ENCODE results near the gene SHISA6.
"Not testable (repeated sequence)": the region's sequence is repeated elsewhere in the genome, so short reads cannot be mapped to it uniquely, and the experiment has no call there.

SHISA6 gene

DNA sequence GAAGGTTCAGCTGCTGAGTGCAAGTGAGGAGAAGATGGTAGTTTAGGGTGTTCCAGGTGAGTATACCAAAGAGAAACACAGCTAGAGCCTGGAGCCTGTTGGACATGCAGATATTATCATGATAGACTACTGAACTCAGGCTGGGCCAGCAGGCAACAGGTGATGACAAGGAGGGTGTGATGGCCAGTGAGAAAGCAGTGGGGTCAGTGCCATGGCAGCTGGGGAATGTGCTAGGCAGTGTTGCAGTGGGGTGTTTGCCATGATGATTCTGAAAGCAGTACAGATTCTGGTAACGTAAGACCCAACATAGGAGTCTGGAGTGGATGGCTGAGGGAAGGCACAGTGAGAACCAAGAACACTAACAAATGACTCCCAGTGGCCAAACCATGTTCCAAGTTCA, 57.4 kb downstream of the SHISA6 start:
- Histone ChIP-seq H3K9me3 (ENCODE audit: control insufficient read depth, low read length) (no peaks in the 10 kb centered on the region), H3K4me2 (ENCODE audit: low read length, poor library complexity, severe bottlenecking) (no peak overlapping the region), H3K36me3 (ENCODE audit: control insufficient read depth in 1 of 2, insufficient read depth in 2 of 2, low read depth in 1 of 2, low read length in 2 of 2) (no peaks in the 10 kb centered on the region), H3K23ac (ENCODE audit: low read length in 2 of 2) (no peak overlapping the region), H3K14ac (ENCODE audit: low read length in 2 of 2) (no peak overlapping the region), H3K27me3 (ENCODE audit: control insufficient read depth in 1 of 2, insufficient read depth in 1 of 2, low read length in 2 of 2) (no peaks in the 10 kb centered on the region), H2AFZ (ENCODE audit: low read depth, low read length) (no peak overlapping the region), H2BK15ac (ENCODE audit: low read depth, poor library complexity, severe bottlenecking) (no peak overlapping the region), H3K18ac (ENCODE audit: low read depth in 1 of 2, low read length in 2 of 2) (no peak overlapping the region), H3K9ac (ENCODE audit: low read length) (no peak overlapping the region), H2BK12ac (ENCODE audit: low read length in 2 of 2) (no peak overlapping the region), H3K4me3 (ENCODE audit: insufficient read depth in 1 of 2, low read depth in 1 of 2, low read length in 2 of 2) (no peak overlapping the region), H3K27ac (ENCODE audit: low read length, poor library complexity, severe bottlenecking) (no peak overlapping the region), H4K91ac (ENCODE audit: low read length) (no peak overlapping the region), H3K4ac (ENCODE audit: low read depth in 1 of 2, low read length in 2 of 2) (no peak overlapping the region), H3K4me1 (ENCODE audit: control insufficient read depth, insufficient read depth, low read depth, low read length) (no peaks in the 10 kb centered on the region), H4K8ac (ENCODE audit: low read length) (no peak overlapping the region), H2BK120ac (ENCODE audit: low read depth, low read length) (no peak overlapping the region), H2BK5ac (ENCODE audit: low read depth, low read length, poor library complexity, severe bottlenecking) (no peak overlapping the region), H3K79me1 (replicated peaks; ENCODE audit: low read length, poor library complexity, severe bottlenecking) (no peaks in the 10 kb centered on the region), H2AK5ac (ENCODE audit: low read length, severe bottlenecking) (no peak overlapping the region)
- WGBS, result 100% methylated on average over 1 of the region's 1 CpG
- DNase-seq, result no peak

DNA sequence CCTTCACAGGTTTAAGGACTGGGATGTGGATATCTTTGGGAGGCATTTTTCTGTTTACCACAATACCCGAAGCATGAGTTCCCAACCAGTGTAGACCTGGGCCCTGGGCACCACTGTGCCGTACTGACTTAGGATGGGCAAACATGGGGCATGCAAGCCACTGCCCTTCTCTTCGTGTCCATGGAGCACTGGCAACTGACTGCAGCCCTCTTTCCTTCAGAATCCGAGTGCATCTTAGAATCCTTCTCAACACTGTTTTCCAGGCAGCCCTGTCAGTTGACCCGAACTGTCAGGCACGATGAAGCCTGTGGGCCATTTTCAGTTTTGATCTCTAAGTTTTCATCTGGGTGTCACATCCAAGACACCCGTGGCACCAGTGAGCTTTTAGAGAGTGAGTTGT, 59.2 kb downstream of the SHISA6 start:
- no peaks in the 10 kb centered on the region for H3K4me1 ChIP-seq (ENCODE audit: control insufficient read depth, insufficient read depth, low read depth, low read length)
- H3K79me1 ChIP-seq (replicated peaks; ENCODE audit: low read length, poor library complexity, severe bottlenecking), result no peaks in the 10 kb centered on the region
- no peak overlapping the region for H2BK12ac ChIP-seq (ENCODE audit: low read length in 2 of 2)
- no peak overlapping the region for H4K8ac ChIP-seq (ENCODE audit: low read length)
- no peak overlapping the region for H2BK120ac ChIP-seq (ENCODE audit: low read depth, low read length)
- 78% methylated on average over 6 of the region's 7 CpGs for WGBS
- no peaks in the 10 kb centered on the region for H3K9me3 ChIP-seq (ENCODE audit: control insufficient read depth, low read length)
- no peak overlapping the region for H2BK15ac ChIP-seq (ENCODE audit: low read depth, poor library complexity, severe bottlenecking)
- no peak overlapping the region for H4K91ac ChIP-seq (ENCODE audit: low read length)
- no peak overlapping the region for H3K27ac ChIP-seq (ENCODE audit: low read length, poor library complexity, severe bottlenecking)
- H2AFZ ChIP-seq (ENCODE audit: low read depth, low read length), result no peak overlapping the region
- DNase-seq, result no peak
- no peak overlapping the region for H2BK5ac ChIP-seq (ENCODE audit: low read depth, low read length, poor library complexity, severe bottlenecking)
- H3K9ac ChIP-seq (ENCODE audit: low read length), result no peak overlapping the region
- no peaks in the 10 kb centered on the region for H3K36me3 ChIP-seq (ENCODE audit: control insufficient read depth in 1 of 2, insufficient read depth in 2 of 2, low read depth in 1 of 2, low read length in 2 of 2)
- no peak overlapping the region for H3K4ac ChIP-seq (ENCODE audit: low read depth in 1 of 2, low read length in 2 of 2)
- no peak overlapping the region for H2AK5ac ChIP-seq (ENCODE audit: low read length, severe bottlenecking)
- no peak overlapping the region for H3K18ac ChIP-seq (ENCODE audit: low read depth in 1 of 2, low read length in 2 of 2)
- no peak overlapping the region for H3K23ac ChIP-seq (ENCODE audit: low read length in 2 of 2)
- H3K27me3 ChIP-seq (ENCODE audit: control insufficient read depth in 1 of 2, insufficient read depth in 1 of 2, low read length in 2 of 2), result no peaks in the 10 kb centered on the region
- no peak overlapping the region for H3K14ac ChIP-seq (ENCODE audit: low read length in 2 of 2)
- no peak overlapping the region for H3K4me2 ChIP-seq (ENCODE audit: low read length, poor library complexity, severe bottlenecking)
- no peak overlapping the region for H3K4me3 ChIP-seq (ENCODE audit: insufficient read depth in 1 of 2, low read depth in 1 of 2, low read length in 2 of 2)

DNA sequence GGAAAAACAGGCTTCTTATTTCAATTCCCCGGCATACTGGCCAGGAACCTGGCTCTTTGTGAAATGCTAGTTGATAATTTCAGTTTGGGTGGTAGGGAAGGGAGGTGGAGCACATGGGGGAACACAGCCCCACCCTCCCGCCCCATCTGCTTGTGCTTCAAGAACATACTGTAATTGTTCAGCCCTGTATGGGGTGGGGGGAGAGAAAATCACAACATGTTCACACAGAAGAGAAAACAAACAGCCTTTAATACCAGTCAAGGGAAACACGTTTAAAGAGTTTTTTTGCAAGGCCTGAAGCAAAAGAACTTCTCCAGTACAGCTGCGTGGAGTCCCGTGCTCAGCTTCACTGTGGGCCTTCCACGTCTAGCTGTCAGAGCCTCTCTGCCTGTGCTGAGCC, 59.7 kb downstream of the SHISA6 start:
- Histone ChIP-seq H2BK5ac (ENCODE audit: low read depth, low read length, poor library complexity, severe bottlenecking) (no peak overlapping the region), H3K4ac (ENCODE audit: low read depth in 1 of 2, low read length in 2 of 2) (no peak overlapping the region), H4K91ac (ENCODE audit: low read length) (no peak overlapping the region), H3K18ac (ENCODE audit: low read depth in 1 of 2, low read length in 2 of 2) (no peak overlapping the region), H3K23ac (ENCODE audit: low read length in 2 of 2) (no peak overlapping the region), H3K27ac (ENCODE audit: low read length, poor library complexity, severe bottlenecking) (no peak overlapping the region), H4K8ac (ENCODE audit: low read length) (no peak overlapping the region), H3K4me3 (ENCODE audit: insufficient read depth in 1 of 2, low read depth in 1 of 2, low read length in 2 of 2) (no peak overlapping the region), H3K14ac (ENCODE audit: low read length in 2 of 2) (no peak overlapping the region), H3K4me1 (ENCODE audit: control insufficient read depth, insufficient read depth, low read depth, low read length) (no peaks in the 10 kb centered on the region), H3K9ac (ENCODE audit: low read length) (no peak overlapping the region), H2BK15ac (ENCODE audit: low read depth, poor library complexity, severe bottlenecking) (no peak overlapping the region), H3K9me3 (ENCODE audit: control insufficient read depth, low read length) (no peaks in the 10 kb centered on the region), H2BK120ac (ENCODE audit: low read depth, low read length) (no peak overlapping the region), H3K36me3 (ENCODE audit: control insufficient read depth in 1 of 2, insufficient read depth in 2 of 2, low read depth in 1 of 2, low read length in 2 of 2) (no peaks in the 10 kb centered on the region), H3K4me2 (ENCODE audit: low read length, poor library complexity, severe bottlenecking) (no peak overlapping the region), H2AFZ (ENCODE audit: low read depth, low read length) (no peak overlapping the region), H2AK5ac (ENCODE audit: low read length, severe bottlenecking) (no peak overlapping the region), H3K79me1 (replicated peaks; ENCODE audit: low read length, poor library complexity, severe bottlenecking) (no peaks in the 10 kb centered on the region), H2BK12ac (ENCODE audit: low read length in 2 of 2) (no peak overlapping the region), H3K27me3 (ENCODE audit: control insufficient read depth in 1 of 2, insufficient read depth in 1 of 2, low read length in 2 of 2) (no peaks in the 10 kb centered on the region)
- DNase-seq, result no peak
- 75% methylated on average over 4 of the region's 6 CpGs for WGBS

DNA sequence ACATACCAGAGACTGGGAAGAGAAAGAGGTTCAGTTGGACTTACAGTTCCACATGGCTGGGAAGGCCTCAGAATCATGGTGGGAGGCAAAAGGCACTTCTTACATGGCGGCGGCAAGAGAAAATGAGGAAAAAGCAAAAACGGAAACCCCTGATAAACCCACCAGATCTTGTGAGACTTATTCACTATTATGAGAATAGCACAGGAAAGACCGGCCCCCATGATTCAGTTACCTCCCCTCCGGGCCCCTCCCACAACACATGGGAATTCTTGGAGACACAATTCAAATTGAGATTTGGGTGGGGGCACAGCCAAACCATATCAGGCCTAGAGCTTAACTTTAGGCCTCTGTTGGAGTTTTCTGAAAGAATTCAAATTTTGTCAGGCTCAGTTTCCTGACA, 60.9 kb downstream of the SHISA6 start:
- not testable (repeated sequence) for H3K14ac ChIP-seq (ENCODE audit: low read length in 2 of 2); H2BK5ac ChIP-seq (ENCODE audit: low read depth, low read length, poor library complexity, severe bottlenecking); H3K18ac ChIP-seq (ENCODE audit: low read depth in 1 of 2, low read length in 2 of 2); H3K79me1 ChIP-seq (replicated peaks; ENCODE audit: low read length, poor library complexity, severe bottlenecking); H4K8ac ChIP-seq (ENCODE audit: low read length); H3K4ac ChIP-seq (ENCODE audit: low read depth in 1 of 2, low read length in 2 of 2); H4K91ac ChIP-seq (ENCODE audit: low read length); H3K27ac ChIP-seq (ENCODE audit: low read length, poor library complexity, severe bottlenecking); H3K27me3 ChIP-seq (ENCODE audit: control insufficient read depth in 1 of 2, insufficient read depth in 1 of 2, low read length in 2 of 2); H3K4me2 ChIP-seq (ENCODE audit: low read length, poor library complexity, severe bottlenecking); H3K4me3 ChIP-seq (ENCODE audit: insufficient read depth in 1 of 2, low read depth in 1 of 2, low read length in 2 of 2); H2BK120ac ChIP-seq (ENCODE audit: low read depth, low read length); H3K9ac ChIP-seq (ENCODE audit: low read length); H2AK5ac ChIP-seq (ENCODE audit: low read length, severe bottlenecking); H2BK15ac ChIP-seq (ENCODE audit: low read depth, poor library complexity, severe bottlenecking); H2AFZ ChIP-seq (ENCODE audit: low read depth, low read length); H3K9me3 ChIP-seq (ENCODE audit: control insufficient read depth, low read length); H2BK12ac ChIP-seq (ENCODE audit: low read length in 2 of 2); H3K36me3 ChIP-seq (ENCODE audit: control insufficient read depth in 1 of 2, insufficient read depth in 2 of 2, low read depth in 1 of 2, low read length in 2 of 2); H3K23ac ChIP-seq (ENCODE audit: low read length in 2 of 2); H3K4me1 ChIP-seq (ENCODE audit: control insufficient read depth, insufficient read depth, low read depth, low read length); DNase-seq
- 100% methylated on average over 5 of the region's 5 CpGs for WGBS
